ENCODE data around the gene GFRA3.

Gene GFRA3

GRCh38 chr5:138276402-138277054 is 2.1 kb upstream of the GFRA3 start:
- no peak overlapping the region for H3K9ac ChIP-seq (ENCODE audit: low read length)
- H2AFZ ChIP-seq (ENCODE audit: low read depth, low read length, severe bottlenecking): no peak overlapping the region
- no peaks in the 10 kb centered on the region for H3K9me2 ChIP-seq (replicated peaks; ENCODE audit: insufficient read depth, low read length)
- no peaks in the 10 kb centered on the region for H3K79me2 ChIP-seq (ENCODE audit: insufficient read depth, low read length)
- no peaks in the 10 kb centered on the region for H3F3A ChIP-seq (ENCODE audit: insufficient read depth)
- no peak overlapping the region for H3K4me3 ChIP-seq (ENCODE audit: insufficient read depth, low read length, poor library complexity, severe bottlenecking)
- no peak overlapping the region for H3K4me2 ChIP-seq (ENCODE audit: low read depth, low read length, poor library complexity, severe bottlenecking)
- H4K20me1 ChIP-seq (ENCODE audit: low read depth, low read length): no peaks in the 10 kb centered on the region
- H3K9me3 ChIP-seq (ENCODE audit: insufficient read depth, low read length): no peaks in the 10 kb centered on the region
- no peak overlapping the region for H3K27ac ChIP-seq (ENCODE audit: low read depth, low read length)
- TF ChIP-seq EZH2phosphoT487 (conservative IDR thresholded peaks at IDR 0.05; ENCODE audit: low read length) (no peak), CTCF (IDR thresholded peaks at IDR 0.05; ENCODE audit: insufficient read depth, low read length, poor library complexity, severe bottlenecking) (no peak)
- H3K27me3 ChIP-seq (ENCODE audit: low read length): no peaks in the 10 kb centered on the region
- H3K36me3 ChIP-seq (ENCODE audit: low read length): no peaks in the 10 kb centered on the region

GRCh38 chr5:138275895-138276294 is 1.5 kb upstream of the GFRA3 start:
- no peak overlapping the region for H3K4me2 ChIP-seq (ENCODE audit: low read depth, low read length, poor library complexity, severe bottlenecking)
- no peaks in the 10 kb centered on the region for H3K79me2 ChIP-seq (ENCODE audit: insufficient read depth, low read length)
- H3K9ac ChIP-seq (ENCODE audit: low read length): no peak overlapping the region
- H4K20me1 ChIP-seq (ENCODE audit: low read depth, low read length): no peaks in the 10 kb centered on the region
- TF ChIP-seq EZH2phosphoT487 (conservative IDR thresholded peaks at IDR 0.05; ENCODE audit: low read length): no peak
- TF ChIP-seq CTCF (IDR thresholded peaks at IDR 0.05; ENCODE audit: insufficient read depth, low read length, poor library complexity, severe bottlenecking): no peak
- no peaks in the 10 kb centered on the region for H3K36me3 ChIP-seq (ENCODE audit: low read length)
- no peak overlapping the region for H3K4me3 ChIP-seq (ENCODE audit: insufficient read depth, low read length, poor library complexity, severe bottlenecking)
- H3K9me2 ChIP-seq (replicated peaks; ENCODE audit: insufficient read depth, low read length): no peaks in the 10 kb centered on the region
- H2AFZ ChIP-seq (ENCODE audit: low read depth, low read length, severe bottlenecking): no peak overlapping the region
- H3K27me3 ChIP-seq (ENCODE audit: low read length): no peaks in the 10 kb centered on the region
- H3K27ac ChIP-seq (ENCODE audit: low read depth, low read length): no peak overlapping the region
- no peaks in the 10 kb centered on the region for H3K9me3 ChIP-seq (ENCODE audit: insufficient read depth, low read length)
- H3F3A ChIP-seq (ENCODE audit: insufficient read depth): no peaks in the 10 kb centered on the region

GRCh38 chr5:138275379-138275782 is 960 bp upstream of the GFRA3 start:
- Histone ChIP-seq H3K27ac (ENCODE audit: low read depth, low read length) (no peak overlapping the region), H3K9me2 (replicated peaks; ENCODE audit: insufficient read depth, low read length) (no peaks in the 10 kb centered on the region), H2AFZ (ENCODE audit: low read depth, low read length, severe bottlenecking) (no peak overlapping the region), H3K36me3 (ENCODE audit: low read length) (no peaks in the 10 kb centered on the region), H3K79me2 (ENCODE audit: insufficient read depth, low read length) (no peaks in the 10 kb centered on the region), H3K27me3 (ENCODE audit: low read length) (no peaks in the 10 kb centered on the region), H4K20me1 (ENCODE audit: low read depth, low read length) (no peaks in the 10 kb centered on the region), H3K4me2 (ENCODE audit: low read depth, low read length, poor library complexity, severe bottlenecking) (no peak overlapping the region), H3K9me3 (ENCODE audit: insufficient read depth, low read length) (no peaks in the 10 kb centered on the region), H3K4me3 (ENCODE audit: insufficient read depth, low read length, poor library complexity, severe bottlenecking) (no peak overlapping the region), H3F3A (ENCODE audit: insufficient read depth) (no peaks in the 10 kb centered on the region), H3K9ac (ENCODE audit: low read length) (no peak overlapping the region)
- TF ChIP-seq CTCF (IDR thresholded peaks at IDR 0.05; ENCODE audit: insufficient read depth, low read length, poor library complexity, severe bottlenecking) (no peak), EZH2phosphoT487 (conservative IDR thresholded peaks at IDR 0.05; ENCODE audit: low read length) (no peak)
